Tibial nerve (tissue), 3 donors: ENCODE results near the gene DIS3L.

ENCODE experiments used
- POLR2A ChIP-seq, 2 donors: fragments of 450-650 bp; IDR thresholded peaks; one replicate each; pipeline ENCODE4 v1.6.1; 2017; ENCODE audit warnings: antibody characterized with exemption in 2 of 2, mild to moderate bottlenecking in 2 of 2, moderate library complexity in 2 of 2
- TF ChIP-seq, protein P1 (sequence below), 5 experiments: fragments of 200-600 bp in 3 of 5; fragments of 450-650 bp in 2 of 5; sonication (generic) in 3 of 5; IDR thresholded peaks; one replicate each; pipeline ENCODE4 v1.5.1; 2016 to 2019; ENCODE audit warnings: antibody characterized with exemption in 5 of 5, mild to moderate bottlenecking in 3 of 5, moderate library complexity in 2 of 5

DNA sequence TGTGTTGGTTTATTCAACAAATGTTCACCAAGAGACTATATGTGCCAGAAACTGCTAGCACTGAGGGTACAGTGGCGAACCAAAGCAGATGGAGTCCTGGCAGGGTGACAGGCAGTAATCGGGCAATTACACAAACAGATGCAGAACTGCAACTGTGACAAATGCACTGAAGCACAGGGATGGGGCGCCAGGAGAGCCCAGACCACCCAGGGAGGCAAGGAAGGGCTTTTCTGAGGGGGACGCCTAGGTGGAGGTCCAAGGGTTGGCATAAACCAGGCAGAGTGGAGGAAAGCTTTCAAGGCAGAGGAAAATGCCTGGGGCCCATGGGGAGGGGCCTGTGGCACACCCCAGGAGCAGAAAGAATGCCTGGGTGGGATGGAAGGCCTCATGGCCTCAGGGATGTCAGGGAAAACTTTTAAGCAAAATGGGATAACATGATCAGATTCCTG lies 5.5 kb downstream of the DIS3L start:
- TF ChIP-seq, protein P1, sequence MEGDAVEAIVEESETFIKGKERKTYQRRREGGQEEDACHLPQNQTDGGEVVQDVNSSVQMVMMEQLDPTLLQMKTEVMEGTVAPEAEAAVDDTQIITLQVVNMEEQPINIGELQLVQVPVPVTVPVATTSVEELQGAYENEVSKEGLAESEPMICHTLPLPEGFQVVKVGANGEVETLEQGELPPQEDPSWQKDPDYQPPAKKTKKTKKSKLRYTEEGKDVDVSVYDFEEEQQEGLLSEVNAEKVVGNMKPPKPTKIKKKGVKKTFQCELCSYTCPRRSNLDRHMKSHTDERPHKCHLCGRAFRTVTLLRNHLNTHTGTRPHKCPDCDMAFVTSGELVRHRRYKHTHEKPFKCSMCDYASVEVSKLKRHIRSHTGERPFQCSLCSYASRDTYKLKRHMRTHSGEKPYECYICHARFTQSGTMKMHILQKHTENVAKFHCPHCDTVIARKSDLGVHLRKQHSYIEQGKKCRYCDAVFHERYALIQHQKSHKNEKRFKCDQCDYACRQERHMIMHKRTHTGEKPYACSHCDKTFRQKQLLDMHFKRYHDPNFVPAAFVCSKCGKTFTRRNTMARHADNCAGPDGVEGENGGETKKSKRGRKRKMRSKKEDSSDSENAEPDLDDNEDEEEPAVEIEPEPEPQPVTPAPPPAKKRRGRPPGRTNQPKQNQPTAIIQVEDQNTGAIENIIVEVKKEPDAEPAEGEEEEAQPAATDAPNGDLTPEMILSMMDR (IDR thresholded peaks at IDR 0.05) = no peak
- TF ChIP-seq POLR2A (IDR thresholded peaks at IDR 0.05) = no peak
